Head of caudate nucleus (tissue), 42 donors: Measurements from ENCODE around the gene TMEM132C.

ENCODE experiments used
- DNase-seq, 42 donors: peaks; one replicate each; pipeline versions ENCODE4 v3.0.0 to v3.0.0-alpha.2; 2020 to 2021; ENCODE audit warnings: mixed read lengths in 7 of 42
- intact Hi-C: fragments of 100-400 bp; cut with DNase I; formaldehyde crosslinking; loops from one replicate; pipeline ENCODE4 v1.15.0; 2022

The TMEM132C gene

GRCh38 chr12:128336204-128337070, 69.5 kb downstream of the TMEM132C start:
- DNase-seq = peak in 1 of 42 donors; percentile 31
- intact Hi-C loops = no loop called here

GRCh38 chr12:128337071-128337345, 70.0 kb downstream of the TMEM132C start:
- no peak for DNase-seq
- intact Hi-C loops = no loop called here

- intact Hi-C loops = no loop called here
- DNase-seq = peak in 1 of 42 donors; percentile 17
Measured at GRCh38 chr12:128337431-128338170, 70.6 kb downstream of the TMEM132C start.

- intact Hi-C loops = no loop called here
- DNase-seq = peak in 1 of 42 donors; percentile 33
Measured at GRCh38 chr12:128338386-128339125, 71.6 kb downstream of the TMEM132C start.

- peak in 1 of 42 donors; percentile 31 for DNase-seq
- intact Hi-C loops = no loop called here
Measured at GRCh38 chr12:128339126-128339520, 72.2 kb downstream of the TMEM132C start.

- intact Hi-C loops = no loop called here
- peak in 1 of 42 donors; percentile 28 for DNase-seq
Measured at GRCh38 chr12:128339631-128340030, 72.7 kb downstream of the TMEM132C start.

- intact Hi-C loops = no loop called here
- peak in 1 of 42 donors; percentile 20 for DNase-seq
Measured at GRCh38 chr12:128353301-128353700, 86.3 kb downstream of the TMEM132C start.

- intact Hi-C loops = no loop called here
- peak in 1 of 42 donors; percentile 35 for DNase-seq
Measured at GRCh38 chr12:128356547-128356946, 89.6 kb downstream of the TMEM132C start.

GRCh38 chr12:128361400-128361995, 94.5 kb downstream of the TMEM132C start:
- DNase-seq = no peak
- intact Hi-C loops = no loop called here

GRCh38 chr12:128365032-128365431, 98.1 kb downstream of the TMEM132C start:
- intact Hi-C loops = no loop called here
- no peak for DNase-seq

GRCh38 chr12:128365651-128366231, 98.8 kb downstream of the TMEM132C start:
- peak; percentile 26 to 79 (median 56) for DNase-seq
- intact Hi-C loops = no loop called here

- intact Hi-C loops = no loop called here
- no peak for DNase-seq
Measured at GRCh38 chr12:128367961-128368360, 101.0 kb downstream of the TMEM132C start.

- peak; percentile 59 to 91 (median 82) for DNase-seq
- intact Hi-C loops = no loop called here
Measured at GRCh38 chr12:128381541-128381940, 114.6 kb downstream of the TMEM132C start.

- intact Hi-C loops = no loop called here
- DNase-seq = peak in 40 of 42 donors; percentile 25 to 86 (median 65)
Measured at GRCh38 chr12:128381946-128382345, 115.0 kb downstream of the TMEM132C start.

- no peak for DNase-seq
Measured at GRCh38 chr12:128382946-128383345, 116.0 kb downstream of the TMEM132C start.

GRCh38 chr12:128383357-128383937, 116.5 kb downstream of the TMEM132C start:
- no peak for DNase-seq
- intact Hi-C loops = no loop called here

More at GRCh38 chr12:128382946-128383345, 116.0 kb downstream of the TMEM132C start:
- intact Hi-C loops = no loop called here

GRCh38 chr12:128385736-128386135, 118.8 kb downstream of the TMEM132C start:
- DNase-seq = no peak
- intact Hi-C loops = no loop called here

GRCh38 chr12:128387811-128388422, 120.9 kb downstream of the TMEM132C start:
- DNase-seq = peak in 41 of 42 donors; percentile 47 to 89 (median 74)
- intact Hi-C loops = loop anchor here (2.0 kb wide), 1 partner anchor 127 kb away; no protein-coding TSS in a partner anchor
